HG02642 (cell line): Measurements from ENCODE around the gene ID1.

ENCODE experiments used
- ATAC-seq: cut with Tn5 transposase; IDR thresholded peaks from one replicate; pipeline ENCODE4 v1.9.1; 2021; ENCODE audit warnings: mild to moderate bottlenecking; ENCODE audit not compliant: unreplicated experiment, poor library complexity

ID1 gene

GRCh38 chr20:31605031-31605901 lies at the start of gene ID1:
Gene ID1, plus strand, starts transcription at chr20:31605289. Its CDS starts 99 bp downstream, at chr20:31605388.
- ATAC-seq: peak; percentile 89

GRCh38 chr20:31559704-31560093 lies 45.4 kb upstream of the ID1 start:
- peak; percentile 8 for ATAC-seq

- peak; percentile 61 for ATAC-seq
Measured at GRCh38 chr20:31560094-31560745, 44.9 kb upstream of the ID1 start.

- no peak for ATAC-seq
Measured at GRCh38 chr20:31560746-31561598, 44.1 kb upstream of the ID1 start.

- no peak for ATAC-seq
Measured at GRCh38 chr20:31562241-31562640, 42.8 kb upstream of the ID1 start.

- no peak for ATAC-seq
Measured at GRCh38 chr20:31564284-31564683, 40.8 kb upstream of the ID1 start.

GRCh38 chr20:31565699-31566318 lies 39.3 kb upstream of the ID1 start:
- ATAC-seq: no peak

- ATAC-seq: no peak
Measured at GRCh38 chr20:31566319-31566657, 38.8 kb upstream of the ID1 start.

GRCh38 chr20:31566658-31567379 lies 38.3 kb upstream of the ID1 start:
- no peak for ATAC-seq

- ATAC-seq: no peak
Measured at GRCh38 chr20:31567380-31567720, 37.7 kb upstream of the ID1 start.

GRCh38 chr20:31568041-31568731 lies 36.9 kb upstream of the ID1 start:
- ATAC-seq: no peak

- ATAC-seq: no peak
Measured at GRCh38 chr20:31568773-31569162, 36.3 kb upstream of the ID1 start.

GRCh38 chr20:31569163-31570020 lies 35.7 kb upstream of the ID1 start:
- no peak for ATAC-seq

- no peak for ATAC-seq
Measured at GRCh38 chr20:31570021-31570463, 35.0 kb upstream of the ID1 start.

GRCh38 chr20:31570735-31571617 lies 34.1 kb upstream of the ID1 start:
- no peak for ATAC-seq

GRCh38 chr20:31572042-31572700 lies 32.9 kb upstream of the ID1 start:
- ATAC-seq: no peak
